Muscle layer of colon (tissue), 2 donors: ENCODE data around the gene CENPO.
"Not testable (repeated sequence)": the region's sequence is repeated elsewhere in the genome, so short reads cannot be mapped to it uniquely, and the experiment has no call there.

Experiments
- H3K27ac ChIP-seq: one replicate; pipeline ENCODE4 v1.7.0; 2013; ENCODE audit warnings: low read depth, mild to moderate bottlenecking, low read length, moderate library complexity
- H3K27me3 ChIP-seq, 2 donors: one replicate each; pipeline ENCODE4 v1.7.0; 2013; ENCODE audit warnings: low read length in 2 of 2, mild to moderate bottlenecking in 2 of 2; ENCODE audit not compliant: insufficient read depth in 2 of 2, control insufficient read depth in 1 of 2
- H3K36me3 ChIP-seq: one replicate; pipeline ENCODE4 v1.7.0; 2013; ENCODE audit warnings: mild to moderate bottlenecking, low read length; ENCODE audit not compliant: insufficient read depth
- H3K4me1 ChIP-seq: one replicate; pipeline ENCODE4 v1.7.0; 2013; ENCODE audit warnings: mild to moderate bottlenecking, low read length; ENCODE audit not compliant: insufficient read depth
- H3K4me3 ChIP-seq, 2 donors: one replicate each; pipeline ENCODE4 v1.7.0; 2013; ENCODE audit warnings: low read length in 2 of 2, low read depth in 1 of 2, mild to moderate bottlenecking in 1 of 2, moderate library complexity in 1 of 2
- H3K9ac ChIP-seq: one replicate; pipeline ENCODE4 v1.7.0; 2013; ENCODE audit warnings: low read length
- H3K9me3 ChIP-seq: one replicate; pipeline ENCODE4 v1.7.0; 2013; ENCODE audit warnings: mild to moderate bottlenecking, low read length
- donor health status: abdominal sarcoma.
- donor health status: Adenocarcinoma of cecum.

The CENPO gene

DNA sequence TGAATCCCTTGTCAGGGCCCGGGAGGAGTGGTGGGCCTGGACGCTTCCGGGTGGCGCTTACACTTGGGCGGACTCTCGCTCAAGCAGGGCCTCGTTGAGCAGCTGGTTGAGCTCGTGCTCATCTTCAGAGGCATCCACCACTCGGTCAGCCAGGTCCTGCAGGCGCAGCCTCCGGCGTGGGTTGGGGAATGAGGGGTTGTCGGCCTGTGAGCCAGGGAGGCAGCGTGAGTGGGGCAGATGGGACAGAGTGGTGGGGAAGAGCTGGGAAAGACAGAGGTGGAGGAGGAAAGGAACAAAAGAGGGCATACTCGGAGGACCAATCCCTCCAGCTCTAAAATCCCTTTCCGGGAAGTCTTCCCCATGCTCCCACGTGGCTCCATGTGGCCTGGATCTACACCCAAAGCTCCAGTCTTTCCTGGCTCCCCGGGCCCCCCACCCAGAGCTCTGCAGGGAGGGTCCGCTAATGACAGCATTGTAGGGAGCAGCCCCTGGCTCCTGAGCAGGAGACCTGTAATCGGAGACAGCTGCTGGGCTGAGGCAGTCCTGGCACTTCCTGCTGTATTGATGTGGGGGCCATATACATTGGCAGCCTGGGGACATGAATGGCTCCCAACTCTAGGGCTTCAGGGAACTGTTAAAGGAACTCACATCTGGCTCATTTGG is 41.6 kb downstream of the CENPO start:
- H3K4me1 ChIP-seq: no peaks in the 10 kb centered on the region
- H3K9ac ChIP-seq: no peak overlapping the region
- H3K27ac ChIP-seq: no peak overlapping the region
- H3K36me3 ChIP-seq: no peaks in the 10 kb centered on the region
- H3K4me3 ChIP-seq: no peak overlapping the region
- no peaks in the 10 kb centered on the region for H3K27me3 ChIP-seq
- no peaks in the 10 kb centered on the region for H3K9me3 ChIP-seq

DNA sequence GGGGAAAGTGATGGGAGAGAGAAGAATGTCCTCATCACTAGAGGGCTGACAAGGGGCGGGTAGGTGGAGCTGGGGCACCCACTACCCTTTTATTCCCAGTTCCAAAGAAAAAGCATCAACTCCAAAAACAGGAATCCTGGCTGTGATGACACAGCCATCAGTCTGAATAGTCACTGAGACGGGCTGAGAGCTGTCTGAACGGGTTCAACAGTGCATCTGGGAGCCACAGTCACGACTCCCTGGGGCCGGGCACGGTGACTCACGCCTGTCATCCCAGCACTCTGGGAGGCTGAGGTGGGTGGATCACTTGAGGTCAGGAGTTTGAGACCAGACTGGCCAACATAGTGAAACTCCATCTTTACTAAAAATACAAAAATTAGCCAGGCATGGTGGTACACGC is 42.2 kb downstream of the CENPO start:
- not testable (repeated sequence) for H3K36me3 ChIP-seq, H3K27ac ChIP-seq

DNA sequence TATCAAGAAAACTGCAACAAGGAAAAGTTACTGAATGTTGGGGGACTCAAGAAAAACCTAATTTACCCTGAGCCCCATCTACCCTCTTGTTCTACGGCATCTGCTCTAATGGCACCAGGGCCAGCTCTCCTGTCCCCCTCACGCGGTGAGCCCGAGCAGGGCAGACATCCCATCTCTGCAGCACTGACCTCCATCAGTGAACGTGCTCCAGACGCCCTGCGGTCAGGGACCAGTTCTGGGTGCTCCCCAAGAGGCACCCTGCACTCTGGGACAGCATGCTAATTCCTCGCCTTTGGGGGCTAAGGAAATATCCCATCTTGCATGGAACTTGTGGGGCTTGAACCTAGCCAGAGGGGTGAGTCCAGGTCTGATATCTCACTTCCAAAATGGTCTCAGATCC is 43.0 kb downstream of the CENPO start:
- Histone ChIP-seq H3K4me1 (no peaks in the 10 kb centered on the region), H3K9ac (no peak overlapping the region), H3K36me3 (no peaks in the 10 kb centered on the region), H3K27ac (no peak overlapping the region), H3K27me3 (no peaks in the 10 kb centered on the region), H3K4me3 (no peak overlapping the region), H3K9me3 (no peaks in the 10 kb centered on the region)

More for the DNA sequence above, 42.2 kb downstream of the CENPO start:
- not testable (repeated sequence) for H3K9me3 ChIP-seq, H3K4me3 ChIP-seq, H3K4me1 ChIP-seq, H3K27me3 ChIP-seq, H3K9ac ChIP-seq

DNA sequence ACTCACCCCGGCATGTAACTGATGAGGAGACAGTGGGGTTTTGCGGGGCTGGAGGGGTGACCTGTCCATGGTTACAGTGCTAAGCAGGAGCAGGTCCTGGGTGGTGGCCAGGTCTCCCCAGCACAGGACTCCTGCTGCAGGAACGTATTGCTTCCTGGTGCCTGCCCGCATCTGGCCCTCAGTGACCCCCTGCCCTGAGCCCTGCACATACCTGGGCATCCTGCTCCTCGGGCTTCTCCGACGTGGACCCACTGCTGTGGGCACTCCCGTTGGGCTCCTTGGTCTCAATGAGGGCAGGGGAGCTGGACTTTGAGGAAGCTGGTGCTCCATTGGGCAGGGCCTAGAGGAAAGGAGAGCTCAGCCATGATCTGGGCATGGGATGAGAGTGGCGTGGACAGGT is 43.5 kb downstream of the CENPO start:
- H3K9me3 ChIP-seq: no peaks in the 10 kb centered on the region
- no peaks in the 10 kb centered on the region for H3K36me3 ChIP-seq
- H3K4me1 ChIP-seq: no peaks in the 10 kb centered on the region
- no peaks in the 10 kb centered on the region for H3K27me3 ChIP-seq
- H3K9ac ChIP-seq: no peak overlapping the region
- H3K27ac ChIP-seq: no peak overlapping the region
- no peak overlapping the region for H3K4me3 ChIP-seq

DNA sequence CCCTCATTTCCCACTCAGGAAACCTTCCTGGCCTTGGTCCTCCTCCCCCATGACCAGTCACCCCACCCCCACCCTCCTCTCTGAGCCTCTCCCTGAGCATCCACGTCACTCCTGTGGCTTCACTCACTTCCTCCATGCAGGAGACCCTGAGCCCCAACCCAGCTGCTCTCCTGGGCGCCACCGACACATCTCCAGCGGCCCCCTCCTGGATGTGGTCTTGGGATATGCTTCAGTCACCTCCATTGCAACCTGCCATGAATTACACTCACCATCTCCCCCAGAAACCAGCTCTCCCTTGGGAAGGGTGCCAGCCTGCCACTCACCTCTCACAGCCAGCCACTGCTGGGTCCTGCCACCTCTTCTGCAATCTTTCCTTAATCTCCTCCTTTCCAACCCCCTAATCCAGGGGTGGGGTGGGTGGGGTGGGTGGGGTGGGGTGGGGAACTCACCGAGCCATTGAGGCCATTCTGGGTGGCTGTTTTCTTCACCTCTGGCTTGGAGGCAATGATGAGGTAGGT is 44.8 kb downstream of the CENPO start:
- no peaks in the 10 kb centered on the region for H3K27me3 ChIP-seq
- H3K36me3 ChIP-seq: no peaks in the 10 kb centered on the region
- H3K4me1 ChIP-seq: no peaks in the 10 kb centered on the region
- H3K4me3 ChIP-seq: no peak overlapping the region
- H3K9ac ChIP-seq: no peak overlapping the region
- H3K27ac ChIP-seq: no peak overlapping the region
- H3K9me3 ChIP-seq: no peaks in the 10 kb centered on the region

DNA sequence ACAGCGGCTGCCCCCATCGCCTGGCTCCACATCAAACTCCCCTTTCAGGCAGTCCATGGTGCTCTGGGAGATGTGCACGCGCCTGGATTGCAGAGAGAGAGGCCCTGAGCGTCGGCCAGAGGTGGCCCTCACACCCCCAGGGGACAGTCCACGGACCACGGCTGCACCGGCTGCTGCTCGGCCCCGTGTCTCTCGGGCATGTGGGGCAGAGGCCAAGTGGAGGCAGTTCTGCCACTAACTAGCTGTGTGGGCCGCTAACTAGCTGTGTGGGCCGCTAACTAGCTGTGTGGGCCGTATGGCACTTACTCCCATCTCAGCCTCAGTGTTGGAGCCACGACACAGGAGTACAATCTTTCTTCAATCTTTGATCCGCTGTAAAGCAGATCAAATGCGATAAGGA is 45.3 kb downstream of the CENPO start:
- Histone ChIP-seq H3K36me3 (no peaks in the 10 kb centered on the region), H3K27ac (no peak overlapping the region), H3K4me1 (no peaks in the 10 kb centered on the region), H3K4me3 (no peak overlapping the region), H3K9me3 (no peaks in the 10 kb centered on the region), H3K9ac (no peak overlapping the region), H3K27me3 (no peaks in the 10 kb centered on the region)

DNA sequence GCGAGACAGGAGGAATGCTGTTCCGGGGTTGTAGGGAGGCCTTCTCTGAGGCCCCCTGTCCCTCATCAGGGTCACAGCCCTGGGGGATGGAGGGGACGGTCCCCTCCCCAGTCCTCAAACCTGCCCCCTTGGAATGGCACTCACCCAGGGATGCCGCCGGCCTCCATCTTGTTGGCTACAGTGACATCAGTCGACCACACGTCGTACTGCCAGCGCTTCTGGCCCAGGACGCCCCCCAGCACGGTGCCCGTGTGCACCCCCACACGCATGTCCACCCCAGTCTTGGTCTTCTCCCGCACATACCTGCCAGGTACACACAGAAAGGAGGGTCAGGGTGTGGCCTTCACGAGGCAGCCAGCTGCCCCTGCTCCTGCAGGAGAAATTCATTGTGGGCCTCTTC is 46.5 kb downstream of the CENPO start:
- H3K9me3 ChIP-seq: no peaks in the 10 kb centered on the region
- H3K9ac ChIP-seq: no peak overlapping the region
- H3K4me1 ChIP-seq: no peaks in the 10 kb centered on the region
- no peak overlapping the region for H3K4me3 ChIP-seq
- no peaks in the 10 kb centered on the region for H3K36me3 ChIP-seq
- no peaks in the 10 kb centered on the region for H3K27me3 ChIP-seq
- H3K27ac ChIP-seq: no peak overlapping the region

DNA sequence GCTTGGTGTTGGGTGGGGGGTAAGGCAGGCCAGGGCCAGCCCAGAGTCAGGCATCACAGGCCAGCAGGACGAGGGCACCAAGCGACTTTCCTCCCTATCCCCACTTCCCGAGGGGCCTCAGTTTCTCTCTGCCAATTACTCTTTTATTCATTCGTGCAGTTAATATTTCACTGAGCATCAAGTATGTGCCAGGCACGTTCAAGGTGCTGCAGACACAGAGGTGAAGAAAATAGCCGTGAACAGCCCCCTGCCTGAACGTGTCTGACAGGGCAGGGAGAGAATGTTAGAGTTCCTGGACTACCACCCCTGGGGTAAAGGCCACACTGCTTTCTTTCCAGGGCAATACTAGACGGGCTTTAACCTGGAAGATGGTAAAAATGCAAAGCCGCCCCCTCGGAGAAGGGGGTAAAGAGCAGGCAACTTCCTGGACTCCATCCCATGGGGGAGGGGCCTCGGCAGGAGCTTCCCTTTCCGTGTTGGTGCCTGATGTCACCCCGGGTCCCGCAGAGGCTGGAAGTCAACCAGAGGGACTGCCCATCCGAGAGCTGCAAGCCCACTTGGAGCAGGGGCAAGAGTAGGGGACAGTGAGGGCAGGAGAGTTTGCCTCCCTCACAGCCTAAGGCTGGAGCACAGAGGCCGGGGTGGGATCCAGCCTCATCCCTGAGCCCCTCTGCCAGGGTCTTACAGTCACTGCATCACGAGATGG is 47.1 kb downstream of the CENPO start:
- Histone ChIP-seq H3K36me3 (no peaks in the 10 kb centered on the region), H3K27me3 (no peaks in the 10 kb centered on the region), H3K4me1 (no peaks in the 10 kb centered on the region), H3K9me3 (no peaks in the 10 kb centered on the region), H3K4me3 (no peak overlapping the region), H3K27ac (no peak overlapping the region), H3K9ac (no peak overlapping the region)

DNA sequence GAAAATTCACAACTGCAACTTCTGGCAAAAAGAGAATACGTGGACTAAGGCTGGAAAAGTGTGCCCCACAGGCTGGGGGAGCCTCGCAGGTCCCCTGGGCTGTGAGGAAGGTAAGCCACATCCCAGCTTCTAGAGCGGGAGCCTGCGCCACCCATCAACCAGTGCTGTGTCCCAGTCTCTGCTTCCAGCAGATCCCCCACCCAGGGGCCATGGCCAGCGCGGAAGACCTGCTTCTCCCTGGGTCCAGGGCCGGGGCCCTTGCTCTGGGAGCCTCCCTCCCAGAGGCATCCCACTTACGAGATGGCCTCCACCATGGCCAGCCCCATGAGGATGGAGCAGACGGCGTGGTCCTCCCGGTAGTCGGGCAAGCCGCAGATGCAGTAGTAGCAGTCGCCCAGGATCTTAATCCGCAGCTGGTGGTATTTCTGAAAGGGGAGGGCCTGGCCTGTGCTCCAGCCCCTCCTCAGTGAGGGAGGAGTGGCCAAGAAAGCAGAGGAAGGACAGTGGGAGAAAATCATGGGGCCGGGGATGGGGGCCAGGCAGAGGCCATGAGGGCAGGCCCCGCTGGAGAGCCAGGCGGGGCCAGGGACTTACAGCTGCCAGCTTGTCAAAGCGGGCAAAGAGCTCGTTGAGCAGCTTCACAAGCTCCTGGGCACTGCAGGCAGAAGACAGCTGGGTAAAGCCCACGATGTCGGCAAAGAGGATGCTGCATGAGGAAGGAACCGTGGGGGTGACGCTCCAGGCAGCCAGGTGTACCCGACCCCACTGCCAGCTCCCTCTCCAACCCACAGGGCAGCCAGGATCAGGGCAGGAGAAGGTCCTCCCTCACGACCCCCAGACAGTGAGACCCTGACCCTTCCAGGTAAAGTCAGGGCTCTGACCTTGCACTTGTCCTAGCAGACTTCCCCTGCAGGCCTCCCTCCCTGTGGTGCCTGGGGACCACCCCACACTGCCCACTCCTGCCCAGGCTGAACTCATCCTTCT is 48.0 kb downstream of the CENPO start:
- no peaks in the 10 kb centered on the region for H3K9me3 ChIP-seq
- H3K4me1 ChIP-seq: no peaks in the 10 kb centered on the region
- no peaks in the 10 kb centered on the region for H3K27me3 ChIP-seq
- H3K36me3 ChIP-seq: no peaks in the 10 kb centered on the region
- no peak overlapping the region for H3K9ac ChIP-seq
- H3K4me3 ChIP-seq: no peak overlapping the region
- H3K27ac ChIP-seq: no peak overlapping the region

DNA sequence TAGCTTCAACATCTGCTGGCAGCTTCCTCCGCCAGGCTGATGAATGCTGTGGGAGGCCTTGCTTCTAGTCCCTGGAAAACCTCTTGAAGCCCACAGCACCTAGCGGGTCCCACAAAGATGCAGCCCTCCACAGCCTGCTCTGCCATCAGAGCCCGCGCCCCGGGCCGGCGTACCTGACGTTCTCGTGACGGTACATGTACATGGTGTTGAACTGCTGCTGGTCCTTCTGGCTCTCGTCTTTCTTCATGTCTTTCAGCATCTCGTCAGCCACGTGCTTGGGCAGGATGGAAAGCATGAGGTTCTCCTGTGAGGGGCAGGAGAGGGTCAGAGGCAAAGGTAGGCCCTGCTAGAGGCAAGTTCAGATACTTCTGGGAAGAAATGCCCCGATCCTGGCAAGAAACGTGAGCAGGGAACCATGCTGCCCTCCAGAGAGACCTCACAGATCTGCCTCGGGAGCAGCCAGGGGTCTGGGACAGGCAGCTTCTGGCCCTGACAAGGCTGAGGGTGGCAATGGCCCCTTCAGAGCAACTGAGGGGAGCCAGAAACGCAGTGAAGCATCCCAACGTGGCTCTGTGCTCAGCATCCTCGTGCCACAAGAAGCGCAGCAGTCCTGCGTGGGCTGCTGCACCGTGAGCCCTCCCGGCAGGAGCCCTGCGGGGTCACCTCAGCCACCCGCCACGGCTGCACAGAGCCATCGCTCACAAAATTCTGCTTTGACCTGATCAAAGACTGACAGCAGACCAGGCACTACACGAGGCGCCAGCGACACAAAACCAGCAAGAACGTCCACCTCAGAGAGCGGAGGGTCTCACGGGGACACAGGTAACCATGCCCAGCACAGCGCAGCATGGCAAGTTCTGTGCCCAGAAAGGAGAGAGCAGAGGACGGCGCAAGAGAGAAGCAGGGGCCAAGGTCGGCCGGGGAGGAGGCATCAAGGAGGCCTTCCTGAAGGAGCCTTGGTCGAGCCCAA is 49.1 kb downstream of the CENPO start:
- H3K4me3 ChIP-seq: no peak overlapping the region
- H3K9me3 ChIP-seq: no peaks in the 10 kb centered on the region
- H3K27me3 ChIP-seq: no peaks in the 10 kb centered on the region
- no peak overlapping the region for H3K9ac ChIP-seq
- H3K27ac ChIP-seq: no peak overlapping the region
- H3K4me1 ChIP-seq: no peaks in the 10 kb centered on the region
- no peaks in the 10 kb centered on the region for H3K36me3 ChIP-seq
